ENCODE measurements around the gene TMEM125. TPM values are rescaled to one million over a fixed set of nuclear protein-coding genes. Genes with fewer than 3 reads are reported as not detected.

The TMEM125 gene
- total RNA-seq, 2 experiments from 2014 or later, result 0.23 TPM; not detected in 1

- ChIA-PET CTCF (ENCODE audit: unreplicated experiment) (no interaction called here), POLR2A (no interaction called here)
- Histone ChIP-seq H4K20me1 (ENCODE audit: insufficient read depth, low read length) (no peaks in the 10 kb centered on the region), H2AFZ (ENCODE audit: low read length) (no peak overlapping the region), H3K4me2 (ENCODE audit: low read length) (no peak overlapping the region), H3K36me3 (ENCODE audit: insufficient read depth, low read length) (no peaks in the 10 kb centered on the region), H3K79me2 (ENCODE audit: insufficient read depth, low read depth, low read length) (no peaks in the 10 kb centered on the region), H3K4me3 (ENCODE audit: low read depth, low read length, poor library complexity, severe bottlenecking) (no peak overlapping the region), H3K4me1 (ENCODE audit: insufficient read depth, low read length, poor library complexity, severe bottlenecking) (no peaks in the 10 kb centered on the region), H3K9me2 (ENCODE audit: insufficient read depth, low read length) (no peaks in the 10 kb centered on the region), H3K9me3 (ENCODE audit: low read length) (peaks cover 13% of the 10 kb centered on the region), H3K27ac (ENCODE audit: low read depth, low read length, poor library complexity, severe bottlenecking) (no peak overlapping the region)
- intact Hi-C loops (cut with micrococcal nuclease; ENCODE audit: unreplicated experiment), result no loop called here
- BruUV-seq (replicated peaks), result no TSS peak
- no peak for TF ChIP-seq EZH2phosphoT487 (IDR thresholded peaks at IDR 0.05; ENCODE audit: borderline replicate concordance, low read depth, low read length)
- no peak for DNase-seq (ENCODE audit: low spot score)
Measured at GRCh38 chr1:43250351-43250761, 19.4 kb upstream of the TMEM125 start.

DNA sequence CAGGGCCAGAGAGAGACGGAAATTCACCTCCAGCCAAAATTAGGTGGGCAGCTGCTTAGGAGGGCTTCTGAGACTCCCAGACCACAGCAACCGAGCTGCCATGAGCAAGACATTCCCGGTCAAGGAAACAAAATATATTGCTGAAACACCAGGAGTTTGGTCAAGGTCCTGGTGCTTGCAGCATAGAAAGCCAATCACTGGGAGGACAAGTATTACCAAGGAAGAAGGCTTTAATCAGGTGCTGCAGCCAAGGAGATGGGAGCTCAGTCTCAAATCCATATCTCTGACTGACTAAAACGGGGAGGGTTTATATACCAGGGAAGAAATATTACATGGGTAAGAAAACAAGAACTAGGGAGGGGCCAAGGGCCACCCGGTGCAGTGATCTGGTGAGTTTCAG, 18.8 kb upstream of the TMEM125 start:
- Histone ChIP-seq H3K36me3 (ENCODE audit: insufficient read depth, low read length) (no peaks in the 10 kb centered on the region), H3K4me1 (ENCODE audit: insufficient read depth, low read length, poor library complexity, severe bottlenecking) (no peaks in the 10 kb centered on the region), H3K4me2 (ENCODE audit: low read length) (no peak overlapping the region), H3K79me2 (ENCODE audit: insufficient read depth, low read depth, low read length) (no peaks in the 10 kb centered on the region), H3K4me3 (ENCODE audit: low read depth, low read length, poor library complexity, severe bottlenecking) (no peak overlapping the region), H3K9me2 (ENCODE audit: insufficient read depth, low read length) (no peaks in the 10 kb centered on the region), H3K27ac (ENCODE audit: low read depth, low read length, poor library complexity, severe bottlenecking) (no peak overlapping the region), H3K9me3 (ENCODE audit: low read length) (peaks cover 13% of the 10 kb centered on the region), H4K20me1 (ENCODE audit: insufficient read depth, low read length) (no peaks in the 10 kb centered on the region), H2AFZ (ENCODE audit: low read length) (no peak overlapping the region)
- ChIA-PET POLR2A (no interaction called here), CTCF (ENCODE audit: unreplicated experiment) (no interaction called here)
- no peak for TF ChIP-seq EZH2phosphoT487 (IDR thresholded peaks at IDR 0.05; ENCODE audit: borderline replicate concordance, low read depth, low read length)
- no peak for TF ChIP-seq CTCF (conservative IDR thresholded peaks at IDR 0.05; ENCODE audit: low read length)
- intact Hi-C loops (cut with micrococcal nuclease; ENCODE audit: unreplicated experiment), result no loop called here
- BruUV-seq (replicated peaks), result no TSS peak
- no peak for DNase-seq (ENCODE audit: low spot score)

GRCh38 chr1:43252225-43252624, 17.6 kb upstream of the TMEM125 start:
- no peak for DNase-seq (ENCODE audit: low spot score)
- Histone ChIP-seq H4K20me1 (ENCODE audit: insufficient read depth, low read length) (no peaks in the 10 kb centered on the region), H3K79me2 (ENCODE audit: insufficient read depth, low read depth, low read length) (no peaks in the 10 kb centered on the region), H3K9me3 (ENCODE audit: low read length) (peaks cover 3% of the 10 kb centered on the region), H3K4me1 (ENCODE audit: insufficient read depth, low read length, poor library complexity, severe bottlenecking) (no peaks in the 10 kb centered on the region), H3K27ac (ENCODE audit: low read depth, low read length, poor library complexity, severe bottlenecking) (no peak overlapping the region), H2AFZ (ENCODE audit: low read length) (no peak overlapping the region), H3K4me2 (ENCODE audit: low read length) (no peak overlapping the region), H3K9me2 (ENCODE audit: insufficient read depth, low read length) (no peaks in the 10 kb centered on the region), H3K36me3 (ENCODE audit: insufficient read depth, low read length) (no peaks in the 10 kb centered on the region), H3K4me3 (ENCODE audit: low read depth, low read length, poor library complexity, severe bottlenecking) (no peak overlapping the region)
- no peak for TF ChIP-seq EZH2phosphoT487 (IDR thresholded peaks at IDR 0.05; ENCODE audit: borderline replicate concordance, low read depth, low read length)
- no peak for TF ChIP-seq CTCF (conservative IDR thresholded peaks at IDR 0.05; ENCODE audit: low read length)
- POLR2A ChIA-PET, result interaction anchor here (0.6 to 0.7 kb wide), 2 partner anchors 29 to 47 kb away, joined by 3 to 4 read pairs; no protein-coding TSS in a partner anchor
- CTCF ChIA-PET (ENCODE audit: unreplicated experiment), result no interaction called here
- BruUV-seq (replicated peaks), result no TSS peak
- intact Hi-C loops (cut with micrococcal nuclease; ENCODE audit: unreplicated experiment), result no loop called here

Data from OCI-LY7 (cell line).